Measurements from ENCODE around the gene HTT.
"Not testable (repeated sequence)": the region's sequence is repeated elsewhere in the genome, so short reads cannot be mapped to it uniquely, and the experiment has no call there.

HTT gene

DNA sequence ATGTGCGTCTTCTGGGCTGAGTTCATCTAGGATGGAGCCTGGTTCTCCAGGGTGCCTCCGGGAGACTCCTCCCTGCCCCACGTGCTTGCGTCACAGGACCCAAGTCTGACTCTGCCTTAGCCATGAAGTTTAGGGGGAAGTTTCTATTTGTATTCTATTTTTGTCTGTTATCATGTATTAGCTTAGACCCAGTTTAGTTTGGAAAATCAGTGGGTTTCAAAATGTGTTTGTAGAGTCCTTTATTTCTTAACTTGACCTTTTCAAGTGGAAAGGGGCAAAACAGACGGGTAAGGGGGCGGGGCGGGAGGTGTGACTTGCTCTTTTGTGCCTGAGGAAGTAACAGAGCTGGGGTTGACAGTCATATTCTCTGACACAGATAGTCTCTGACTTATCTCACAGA, 86.0 kb downstream of the HTT start:
- DNase-seq (ENCODE audit: low read depth in 2 of 3, low spot score in 2 of 3), result no peak

DNA sequence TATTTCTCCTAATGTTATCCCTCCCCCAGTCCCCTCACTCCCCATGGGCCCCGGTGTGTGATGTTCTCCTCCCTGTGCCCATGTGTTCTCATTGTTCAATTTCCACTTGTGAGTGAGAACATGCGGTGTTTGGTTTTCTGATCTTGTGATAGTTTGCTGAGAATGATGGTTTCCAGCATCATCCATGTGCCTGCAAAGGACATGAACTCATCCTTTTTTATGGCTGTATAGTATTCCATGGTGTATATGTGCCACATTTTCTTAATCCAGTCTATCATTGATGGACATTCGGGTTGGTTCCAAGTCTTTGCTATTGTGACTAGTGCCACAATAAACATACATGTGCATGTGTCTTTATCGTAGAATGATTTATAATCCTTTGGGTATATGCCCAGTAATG, 86.6 kb downstream of the HTT start:
- not testable (repeated sequence) for DNase-seq (ENCODE audit: low read depth in 2 of 3, low spot score in 2 of 3)

DNA sequence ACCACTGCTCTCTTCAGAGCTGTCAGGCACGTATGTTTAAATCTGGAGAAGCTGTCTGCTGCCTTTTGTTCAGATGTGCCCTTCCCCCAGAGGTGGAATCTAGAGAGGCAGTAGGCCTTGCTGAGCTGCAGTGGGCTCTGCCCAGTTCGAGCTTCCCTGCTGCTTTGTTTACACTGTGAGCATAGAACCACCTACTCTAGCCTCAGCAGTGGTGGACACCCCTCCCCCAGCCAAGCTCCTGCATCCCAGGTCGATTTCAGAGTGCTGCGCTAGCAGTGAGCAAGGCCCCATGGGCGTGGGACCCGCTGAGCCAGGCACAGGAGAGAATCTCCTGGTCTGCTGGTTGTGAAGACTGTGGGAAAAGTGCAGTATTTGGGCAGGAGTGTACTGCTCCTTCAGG, 92.0 kb downstream of the HTT start:
- not testable (repeated sequence) for DNase-seq (ENCODE audit: low read depth in 2 of 3, low spot score in 2 of 3)

DNA sequence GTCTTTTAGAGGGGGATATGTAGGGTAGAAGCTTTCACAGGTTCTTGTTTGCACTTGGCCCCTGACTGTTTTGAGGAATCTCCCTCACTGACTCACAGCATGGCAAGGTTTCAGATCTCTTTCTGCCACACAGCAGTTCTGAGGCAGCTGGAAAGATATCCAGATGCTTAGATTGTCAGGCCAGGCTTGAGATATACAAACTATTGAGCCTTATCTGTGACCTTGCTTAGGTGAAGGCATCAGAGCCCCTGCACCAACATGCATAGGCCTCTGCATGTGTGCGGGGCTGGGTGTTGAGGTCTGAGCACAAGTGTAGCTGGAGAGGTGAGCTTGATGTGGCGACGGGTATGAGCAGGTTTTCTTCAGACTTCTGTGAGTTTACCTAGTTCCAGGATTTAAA, 93.5 kb downstream of the HTT start:
- DNase-seq (ENCODE audit: low read depth in 2 of 3, low spot score in 2 of 3), result no peak

DNA sequence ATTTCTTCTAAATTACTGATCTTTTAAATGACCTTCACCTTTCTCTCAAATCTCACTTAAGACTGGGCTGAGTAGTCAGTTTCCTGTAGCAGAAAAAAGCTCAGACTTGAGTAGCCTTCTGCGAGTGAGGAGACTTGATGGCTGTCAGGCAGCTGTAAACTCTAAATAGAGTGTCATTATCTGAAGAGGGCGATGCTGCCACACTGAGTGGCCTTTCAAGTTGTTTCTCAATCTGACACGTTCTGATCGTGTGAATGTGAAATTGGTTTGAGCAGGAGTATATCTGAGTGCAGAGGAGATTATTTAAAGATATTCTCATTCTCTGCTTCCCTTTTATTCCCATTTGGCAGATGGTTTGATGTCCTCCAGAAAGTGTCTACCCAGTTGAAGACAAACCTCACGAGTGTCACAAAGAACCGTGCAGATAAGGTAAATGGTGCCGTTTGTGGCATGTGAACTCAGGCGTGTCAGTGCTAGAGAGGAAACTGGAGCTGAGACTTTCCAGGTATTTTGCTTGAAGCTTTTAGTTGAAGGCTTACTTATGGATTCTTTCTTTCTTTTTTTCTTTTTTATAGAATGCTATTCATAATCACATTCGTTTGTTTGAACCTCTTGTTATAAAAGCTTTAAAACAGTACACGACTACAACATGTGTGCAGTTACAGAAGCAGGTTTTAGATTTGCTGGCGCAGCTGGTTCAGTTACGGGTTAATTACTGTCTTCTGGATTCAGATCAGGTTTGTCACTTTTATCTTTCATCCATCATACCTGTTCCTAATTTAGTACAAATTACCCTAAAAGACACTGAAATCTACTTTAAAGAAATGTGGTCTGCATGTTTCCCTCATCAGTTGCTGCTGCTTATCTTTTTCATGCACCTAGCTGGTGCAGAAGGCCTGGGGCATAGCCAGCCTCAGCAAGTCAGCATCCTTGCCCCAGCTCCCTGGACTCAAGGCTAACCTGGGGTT, 100.2 kb downstream of the HTT start:
- no peak for DNase-seq (ENCODE audit: low read depth in 2 of 3, low spot score in 2 of 3)

DNA sequence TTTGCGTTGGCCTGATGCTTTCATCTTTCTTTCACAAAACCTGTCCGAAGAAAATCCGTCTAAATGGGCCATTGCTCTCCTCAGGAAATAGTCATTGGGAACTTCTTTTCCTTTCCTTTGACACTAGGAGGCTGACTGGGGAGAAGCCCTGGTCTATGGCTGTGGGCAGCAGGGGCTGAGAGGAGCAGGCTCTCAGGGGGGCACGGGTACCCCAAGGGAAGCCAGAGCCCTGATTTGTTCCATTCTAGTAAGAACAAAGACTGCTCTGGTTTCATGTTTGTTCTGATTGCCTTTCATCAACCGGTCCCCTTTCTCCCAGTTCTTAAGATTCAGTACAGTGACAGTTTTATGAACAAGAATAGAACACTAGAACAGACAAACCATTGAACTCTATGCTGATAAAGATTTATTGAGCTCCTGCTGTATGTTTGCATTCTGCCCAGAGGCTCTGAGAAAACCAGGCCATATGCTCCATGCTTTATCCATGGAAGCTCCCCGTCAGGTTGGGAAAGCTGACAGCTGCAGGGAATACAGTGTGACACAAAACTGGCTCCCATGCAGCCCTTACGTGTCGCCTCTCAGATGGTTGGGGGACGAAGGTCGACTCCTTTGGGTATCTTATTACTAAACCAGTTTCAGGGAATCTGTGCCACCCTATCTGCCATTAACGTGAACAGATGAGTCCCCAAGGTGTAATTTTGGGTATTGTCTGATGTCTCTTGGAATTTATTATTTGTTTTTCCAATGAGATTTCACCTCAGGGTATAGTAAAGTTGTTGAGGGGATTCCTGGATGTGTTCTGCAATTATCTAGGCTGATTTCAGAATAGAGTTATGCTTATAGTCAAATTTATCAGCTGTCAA, 102.1 kb downstream of the HTT start:
- DNase-seq (ENCODE audit: low read depth in 2 of 3, low spot score in 2 of 3), result no peak

DNA sequence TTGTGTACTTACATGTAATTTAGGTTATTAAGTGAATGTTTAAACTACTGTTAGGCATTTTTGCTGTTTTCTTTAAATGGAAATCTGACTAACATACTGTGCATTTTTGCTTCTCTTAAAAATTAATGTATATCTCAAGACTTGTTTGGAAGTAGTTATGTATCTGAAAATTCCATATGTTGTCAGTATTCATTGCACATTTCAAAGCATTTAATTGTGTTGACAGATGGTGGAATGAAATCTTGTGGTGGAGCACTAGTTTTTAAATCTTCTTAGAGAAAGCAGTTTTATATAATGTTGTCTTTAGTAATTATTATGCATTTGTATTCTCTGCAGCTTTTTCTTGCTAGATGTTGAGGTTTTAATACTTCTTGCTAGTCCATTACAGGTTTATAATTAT, 102.9 kb downstream of the HTT start:
- no peak for DNase-seq (ENCODE audit: low read depth in 2 of 3, low spot score in 2 of 3)

DNA sequence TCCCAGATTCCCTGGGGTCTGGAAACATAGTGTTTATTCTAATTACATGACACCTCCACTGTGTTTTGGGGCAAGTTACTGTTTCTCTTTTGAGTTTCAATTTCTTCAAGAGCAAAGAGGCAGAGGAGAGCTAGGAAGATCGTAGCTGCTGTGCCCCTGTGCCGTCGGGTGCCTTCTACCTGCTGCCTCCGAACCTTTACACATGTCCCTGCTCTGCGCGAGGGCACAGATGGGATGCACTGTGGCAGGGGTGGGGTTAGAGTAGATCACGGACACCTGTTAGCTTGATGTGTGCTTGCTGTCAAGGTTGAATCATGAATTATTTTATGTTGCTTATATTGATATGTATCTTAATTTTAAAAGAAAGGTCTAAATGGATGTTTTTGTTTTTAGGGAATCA, 103.4 kb downstream of the HTT start:
- no peak for DNase-seq (ENCODE audit: low read depth in 2 of 3, low spot score in 2 of 3)

DNA sequence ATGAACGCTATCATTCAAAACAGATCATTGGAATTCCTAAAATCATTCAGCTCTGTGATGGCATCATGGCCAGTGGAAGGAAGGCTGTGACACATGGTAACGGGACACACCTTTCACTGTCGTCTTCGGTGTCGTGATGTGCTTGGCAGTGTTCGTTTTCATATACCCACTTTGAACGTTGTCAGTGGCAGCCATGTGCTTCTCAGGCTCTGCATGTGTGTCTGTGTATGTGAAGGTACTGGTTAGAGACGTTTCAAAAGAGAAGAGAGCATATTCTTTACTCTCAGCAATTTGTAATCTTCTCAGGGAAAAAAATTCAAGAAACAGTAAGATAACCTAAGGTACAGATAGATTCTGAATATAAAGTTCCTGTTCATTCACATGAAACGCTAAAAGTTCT, 103.9 kb downstream of the HTT start:
- DNase-seq (ENCODE audit: low read depth in 2 of 3, low spot score in 2 of 3), result no peak

DNA sequence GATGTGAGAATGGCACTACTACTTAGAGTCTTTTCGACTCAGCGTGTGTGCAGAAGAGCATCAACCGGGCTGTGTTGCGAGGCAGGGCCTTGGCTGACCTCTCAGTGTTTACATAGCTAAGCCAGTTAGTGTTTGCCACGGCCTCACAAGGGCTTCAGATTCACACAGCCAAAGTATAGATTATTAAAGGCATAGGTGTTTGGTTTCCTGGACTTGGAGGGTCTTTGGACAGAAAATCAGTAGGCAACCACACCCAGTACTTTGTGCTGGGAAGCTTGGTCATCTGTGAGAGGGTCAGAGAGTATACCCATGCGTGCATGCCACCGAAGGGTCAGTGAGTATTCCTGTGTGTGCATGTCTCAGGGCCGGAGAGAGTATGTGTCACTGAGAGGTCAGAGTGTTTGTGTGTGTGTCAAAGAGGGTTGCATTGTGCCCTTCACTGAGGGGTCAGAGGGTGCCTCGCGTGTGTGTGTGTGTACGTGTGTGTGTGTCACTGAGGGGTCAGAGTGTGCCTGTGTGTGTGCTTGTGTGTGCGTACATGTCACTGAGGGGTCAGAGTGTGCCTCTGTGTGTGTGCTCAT, 104.7 kb downstream of the HTT start:
- no peak for DNase-seq (ENCODE audit: low read depth in 2 of 3, low spot score in 2 of 3)

DNA sequence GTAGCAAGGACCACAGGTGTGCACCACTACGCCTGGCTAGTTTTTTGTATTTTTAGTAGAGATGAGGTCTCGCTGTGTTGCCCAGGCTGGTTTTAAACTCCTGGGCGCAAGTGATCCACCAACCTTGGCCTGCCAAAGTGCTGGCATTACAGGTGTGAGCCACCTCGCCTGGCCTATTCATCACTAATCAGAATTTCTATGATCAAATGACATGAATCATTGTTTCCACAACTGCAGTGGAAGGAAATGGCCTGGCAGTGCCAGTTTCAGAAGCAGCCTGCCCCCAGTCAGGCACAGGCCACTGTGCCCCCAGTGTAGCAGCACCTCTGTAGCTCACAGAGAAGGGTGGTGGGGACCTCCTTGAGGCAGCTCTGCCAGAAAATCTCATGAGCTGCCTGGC, 108.5 kb downstream of the HTT start:
- no peak for DNase-seq (ENCODE audit: low read depth in 2 of 3, low spot score in 2 of 3)

DNA sequence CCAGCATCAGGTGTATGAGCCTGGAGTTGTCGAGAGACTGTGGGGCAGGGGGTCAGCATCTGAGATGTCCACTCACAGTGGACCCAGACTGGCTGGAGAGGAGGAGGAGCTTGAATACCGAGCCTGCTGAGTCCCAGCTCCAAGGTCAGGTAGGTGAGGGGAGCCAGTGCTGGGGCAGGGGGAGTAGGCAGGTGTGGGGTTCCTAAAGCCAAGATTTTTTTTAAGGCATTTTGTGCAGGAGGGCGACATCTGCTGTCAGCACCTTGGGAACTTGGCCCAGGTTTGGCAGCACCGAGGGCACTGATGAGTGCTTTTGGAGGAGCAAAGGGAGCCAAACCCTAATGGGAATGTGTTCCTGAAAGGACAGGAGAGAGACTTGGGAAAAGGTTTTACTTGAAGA, 110.2 kb downstream of the HTT start:
- no peak for DNase-seq (ENCODE audit: low read depth in 2 of 3, low spot score in 2 of 3)

DNA sequence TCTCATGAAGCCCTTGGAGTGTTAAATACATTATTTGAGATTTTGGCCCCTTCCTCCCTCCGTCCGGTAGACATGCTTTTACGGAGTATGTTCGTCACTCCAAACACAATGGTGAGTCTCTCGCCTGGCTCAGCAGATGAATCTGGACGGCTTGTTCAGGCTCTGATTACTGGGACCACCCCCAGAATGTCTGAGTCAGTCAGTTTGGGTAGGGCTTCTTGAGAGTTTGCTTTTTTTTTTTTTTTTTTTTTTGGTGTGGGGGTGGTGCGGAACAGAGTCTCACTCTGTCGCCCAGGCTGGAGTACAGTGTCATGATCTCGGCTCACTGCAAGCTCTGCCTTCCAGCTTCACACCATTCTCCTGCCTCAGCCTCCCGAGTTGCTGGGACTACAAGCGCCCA, 112.1 kb downstream of the HTT start:
- no peak for DNase-seq (ENCODE audit: low read depth in 2 of 3, low spot score in 2 of 3)

DNA sequence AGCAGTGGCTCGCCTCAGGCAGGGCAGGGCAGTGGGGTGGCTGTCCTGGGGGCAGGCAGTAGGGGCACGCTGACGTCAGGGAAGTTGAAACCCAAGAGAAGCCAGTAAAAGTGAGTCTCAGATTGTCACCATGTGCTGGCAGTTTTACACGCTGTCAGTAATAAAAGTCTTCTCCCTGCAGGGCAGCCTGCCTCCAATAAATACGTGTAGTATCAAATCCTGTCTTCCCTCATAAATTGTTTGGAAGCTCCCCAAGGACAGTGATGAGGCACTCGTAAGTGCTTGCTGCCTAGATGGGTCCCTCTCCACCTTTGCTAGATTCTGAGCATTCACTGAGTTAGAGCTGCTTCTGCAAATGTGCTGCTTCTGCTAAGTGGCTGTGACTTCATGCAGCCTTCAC, 113.6 kb downstream of the HTT start:
- no peak for DNase-seq (ENCODE audit: low read depth in 2 of 3, low spot score in 2 of 3)

DNA sequence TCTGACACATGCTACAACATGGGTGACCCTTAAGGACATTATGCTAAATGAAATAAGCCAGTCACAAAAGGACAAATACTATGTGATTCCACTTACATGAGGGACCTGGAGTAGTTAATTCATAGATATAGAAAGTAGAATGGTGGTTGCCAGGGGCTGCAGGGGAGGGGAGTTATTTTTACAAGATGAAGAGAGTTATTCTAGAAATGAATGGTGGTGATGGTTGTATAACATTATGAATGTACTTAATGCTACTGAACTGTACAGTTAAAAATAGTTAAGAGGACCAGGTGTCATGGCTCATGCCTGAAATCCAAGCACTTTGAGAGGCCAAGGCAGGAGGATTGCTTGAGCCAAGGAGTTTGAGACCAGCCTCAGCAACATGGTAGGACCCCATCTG, 115.0 kb downstream of the HTT start:
- DNase-seq (ENCODE audit: low read depth in 2 of 3, low spot score in 2 of 3), result no peak

DNA sequence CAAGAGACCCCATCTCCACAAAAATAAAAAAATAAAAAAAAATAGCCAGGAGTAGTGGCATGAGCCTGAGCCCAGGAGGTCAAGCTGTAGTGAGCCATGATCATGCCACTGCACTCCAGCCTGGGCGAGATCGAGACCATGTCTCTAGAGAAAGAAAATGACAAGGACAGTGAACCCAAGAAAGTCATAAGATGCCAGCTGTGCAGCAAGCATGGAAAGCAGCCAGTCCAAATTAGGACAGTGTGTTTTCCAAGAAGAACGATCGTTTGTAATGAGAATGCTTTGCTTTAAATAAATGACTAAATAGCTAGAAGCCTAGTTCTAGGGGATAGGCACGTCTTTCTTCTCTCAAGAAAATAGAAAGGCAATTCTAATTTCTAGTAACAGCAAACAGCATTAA, 116.1 kb downstream of the HTT start:
- DNase-seq (ENCODE audit: low read depth in 2 of 3, low spot score in 2 of 3), result no peak

DNA sequence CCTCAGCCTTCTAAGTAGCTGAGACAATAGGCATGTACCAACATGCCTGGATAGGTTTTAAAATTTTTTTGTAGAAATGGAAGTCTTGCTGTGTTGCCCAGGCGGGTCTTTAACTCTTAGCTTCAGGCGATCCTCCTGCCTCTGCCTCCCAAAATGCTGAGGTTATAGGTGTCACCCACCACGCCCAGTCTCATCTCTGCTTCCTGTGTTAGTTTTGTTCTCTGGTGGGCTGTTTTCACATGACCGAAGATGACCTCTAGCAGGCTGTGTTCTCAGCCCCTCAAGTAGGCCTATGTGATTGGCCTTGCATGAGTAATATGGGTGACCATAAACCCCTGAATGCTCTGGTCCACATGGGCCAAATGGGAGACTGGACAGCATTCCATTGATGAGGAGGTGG, 117.7 kb downstream of the HTT start:
- DNase-seq (ENCODE audit: low read depth in 2 of 3, low spot score in 2 of 3), result no peak

DNA sequence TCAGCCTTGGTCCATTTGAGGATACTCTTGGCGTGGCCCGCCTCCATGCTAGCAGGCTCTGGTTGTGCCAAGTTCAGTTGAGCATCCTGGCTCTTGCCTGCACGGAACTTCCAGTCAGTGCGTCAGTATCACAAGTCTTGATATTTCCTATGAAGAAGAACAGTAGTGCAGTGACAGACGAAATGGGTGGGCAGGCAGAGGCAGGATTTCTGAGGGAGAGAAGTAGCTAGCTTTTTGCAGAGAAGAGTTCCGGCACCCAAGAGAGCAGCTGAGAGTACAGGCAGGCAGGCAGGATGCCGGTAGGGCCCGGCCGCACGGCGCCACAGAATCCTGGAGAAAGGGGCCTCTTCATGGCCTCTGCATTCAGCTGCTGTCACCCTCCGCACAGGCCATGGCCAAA, 118.3 kb downstream of the HTT start:
- DNase-seq (ENCODE audit: low read depth in 2 of 3, low spot score in 2 of 3), result no peak

DNA sequence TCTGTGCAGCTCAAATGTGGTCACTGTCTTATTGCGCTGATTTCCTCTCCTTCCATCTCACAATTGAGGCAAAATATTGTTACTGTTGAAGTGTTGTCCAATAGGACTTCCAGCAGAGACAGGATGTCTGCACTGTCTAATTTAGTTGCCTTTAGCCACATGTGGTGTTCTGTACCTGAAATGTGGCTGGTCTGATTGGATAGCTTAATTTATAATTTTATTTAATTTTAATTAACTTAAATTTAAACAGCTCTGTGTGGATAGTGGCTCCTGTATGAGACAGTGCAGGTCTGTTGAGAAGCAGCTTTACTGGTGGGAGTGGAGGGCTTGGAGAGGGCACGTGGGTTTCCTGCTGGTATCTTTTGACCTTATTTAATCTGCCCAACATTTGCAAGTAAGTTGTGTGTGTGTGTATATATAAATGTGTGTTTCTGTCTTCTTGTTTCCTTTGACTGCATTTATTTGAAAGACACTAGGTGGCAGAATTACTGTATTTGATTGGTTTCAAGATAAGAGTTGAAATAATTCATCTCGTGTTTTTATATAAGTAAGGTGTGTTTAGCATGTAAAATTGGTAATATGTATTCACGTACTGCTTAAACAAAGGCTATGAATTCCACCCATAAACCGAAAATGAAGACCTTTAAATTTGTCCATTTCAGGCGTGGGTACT, 119.2 kb downstream of the HTT start:
- no peak for DNase-seq (ENCODE audit: low read depth in 2 of 3, low spot score in 2 of 3)

DNA sequence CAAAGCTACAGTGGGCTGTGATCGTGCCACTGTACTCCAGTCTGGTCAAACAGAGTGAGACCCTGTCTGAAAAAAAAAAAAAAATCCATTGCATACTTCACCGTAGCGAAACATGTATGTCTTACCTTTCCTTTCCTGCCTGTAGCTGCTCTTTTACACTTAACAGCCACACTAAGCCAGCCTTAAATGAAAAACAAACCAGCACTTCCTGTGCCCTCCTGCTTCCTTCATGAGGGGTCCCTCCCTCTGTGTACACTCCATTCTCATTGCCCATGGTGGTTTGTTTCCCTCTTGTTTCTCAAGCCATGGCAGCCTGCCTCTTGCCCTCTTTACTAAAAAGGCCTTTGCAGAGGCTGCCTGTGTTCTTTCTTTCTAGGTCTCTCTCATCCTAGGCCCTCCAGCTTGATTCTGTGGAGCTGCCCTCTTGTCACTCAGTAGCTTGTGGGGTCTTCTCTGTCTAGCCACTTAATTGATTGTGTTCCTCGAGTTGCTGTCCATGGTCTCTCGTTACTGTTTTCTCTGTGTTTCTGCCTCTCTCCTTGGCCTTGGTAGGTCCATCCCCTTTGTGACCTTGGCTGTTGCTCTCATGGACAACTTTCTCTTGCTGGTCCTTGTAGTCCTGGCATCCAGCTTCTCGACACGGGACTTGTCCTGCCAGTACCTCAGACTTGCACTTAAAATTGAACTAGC, 122.3 kb downstream of the HTT start:
- DNase-seq (ENCODE audit: low read depth in 2 of 3, low spot score in 2 of 3), result no peak

Data from activated CD8-positive, alpha-beta memory T cell treated with anti-CD3 and anti-CD28 coated beads for 48 hours (primary cell).